B cell (primary cell): ENCODE data around the gene MAP1S.

ENCODE experiments used
- EZH2 ChIP-seq: IDR thresholded peaks from 2 replicates; pipeline ENCODE4 v1.6.1; 2012; ENCODE audit warnings: borderline replicate concordance, low read depth, mild to moderate bottlenecking, moderate library complexity, low read length; ENCODE audit not compliant: insufficient read depth, poor library complexity, severe bottlenecking
- TF ChIP-seq, protein P1 (sequence below): fragments of 200-600 bp; IDR thresholded peaks from one replicate; pipeline ENCODE4 v1.8.0; 2022; ENCODE audit warnings: antibody characterized with exemption, mild to moderate bottlenecking

GRCh38 chr19:17718550-17718946 lies 732 bp upstream of the MAP1S start:
- TF ChIP-seq, protein P1, sequence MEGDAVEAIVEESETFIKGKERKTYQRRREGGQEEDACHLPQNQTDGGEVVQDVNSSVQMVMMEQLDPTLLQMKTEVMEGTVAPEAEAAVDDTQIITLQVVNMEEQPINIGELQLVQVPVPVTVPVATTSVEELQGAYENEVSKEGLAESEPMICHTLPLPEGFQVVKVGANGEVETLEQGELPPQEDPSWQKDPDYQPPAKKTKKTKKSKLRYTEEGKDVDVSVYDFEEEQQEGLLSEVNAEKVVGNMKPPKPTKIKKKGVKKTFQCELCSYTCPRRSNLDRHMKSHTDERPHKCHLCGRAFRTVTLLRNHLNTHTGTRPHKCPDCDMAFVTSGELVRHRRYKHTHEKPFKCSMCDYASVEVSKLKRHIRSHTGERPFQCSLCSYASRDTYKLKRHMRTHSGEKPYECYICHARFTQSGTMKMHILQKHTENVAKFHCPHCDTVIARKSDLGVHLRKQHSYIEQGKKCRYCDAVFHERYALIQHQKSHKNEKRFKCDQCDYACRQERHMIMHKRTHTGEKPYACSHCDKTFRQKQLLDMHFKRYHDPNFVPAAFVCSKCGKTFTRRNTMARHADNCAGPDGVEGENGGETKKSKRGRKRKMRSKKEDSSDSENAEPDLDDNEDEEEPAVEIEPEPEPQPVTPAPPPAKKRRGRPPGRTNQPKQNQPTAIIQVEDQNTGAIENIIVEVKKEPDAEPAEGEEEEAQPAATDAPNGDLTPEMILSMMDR: no peak
- no peak for TF ChIP-seq EZH2
